GM12878 (cell line): ENCODE results near the gene MFGE8. TPM values are rescaled to one million over a fixed set of nuclear protein-coding genes. Genes with fewer than 3 reads are reported as not detected.

ENCODE experiments used
- NFYB ChIP-seq: IDR thresholded peaks from 2 replicates; pipeline ENCODE4 v1.6.1; 2011; ENCODE audit warnings: low read depth, mild to moderate bottlenecking, low read length, improper control_type of control experiment, moderate library complexity; ENCODE audit not compliant: insufficient read depth
- SMAD1 ChIP-seq: fragments of 450-650 bp; IDR thresholded peaks from 2 replicates; pipeline ENCODE4 v1.6.1; 2018; ENCODE audit warnings: mild to moderate bottlenecking, low read depth; ENCODE audit not compliant: partially characterized antibody
- polyA plus RNA-seq, 11 experiments: library from polyadenylated mRNA; depleted of rRNA in 4 of 11; unstranded in 6 of 11; stranded (reverse) in 5 of 11; fragments of >200 nt; fragmentation: Nextera tagmentation in 4 of 11; fragmentation: Illumina TruSeq in 1 of 11; extraction: Ambion mirVana in 4 of 11; extraction: Trizol in 1 of 11; gene quantifications; 1 replicate in 1 of 11; 2 replicates in 10 of 11; pipeline versions ENCODE4 v1.2.1 to v1.2.3, GENCODE V29; 2011 to 2016; ENCODE audit warnings: inconsistent platforms in 2 of 11, missing spikeins in 2 of 11, low read depth in 1 of 11
- total RNA-seq, 4 experiments: library from RNA; depleted of rRNA in 3 of 4; stranded (reverse); fragments of >200 nt in 3 of 4; fragmentation: Illumina TruSeq in 1 of 4; extraction: Trizol in 1 of 4; gene quantifications; 2 replicates each; pipeline versions ENCODE4 v1.2.1 to v1.2.3, GENCODE V29; 2013 to 2021
- TF ChIP-seq, protein P1 (sequence below): fragments of 450-650 bp; IDR thresholded peaks from 2 replicates; pipeline ENCODE4 v1.6.1; 2016; ENCODE audit warnings: mild to moderate bottlenecking
- TF ChIP-seq, protein P2 (sequence below): IDR thresholded peaks from 2 replicates; pipeline ENCODE4 v1.6.1; 2012; ENCODE audit warnings: improper control_type of control experiment, low read depth, low read length; ENCODE audit not compliant: insufficient replicate concordance
- TF ChIP-seq, protein P3 (sequence below): fragments of 150-350 bp; IDR thresholded peaks from 2 replicates; pipeline ENCODE4 v1.6.1; 2014; ENCODE audit warnings: mild to moderate bottlenecking, low read depth, low read length

MFGE8 gene
- total and polyA plus RNA-seq, 10 of the 15 experiments (the other 5 are each of a cell fraction or from before 2014, with no cell fraction given), result 0.81 to 5.9 (median 1.0) TPM; not detected in 2

DNA sequence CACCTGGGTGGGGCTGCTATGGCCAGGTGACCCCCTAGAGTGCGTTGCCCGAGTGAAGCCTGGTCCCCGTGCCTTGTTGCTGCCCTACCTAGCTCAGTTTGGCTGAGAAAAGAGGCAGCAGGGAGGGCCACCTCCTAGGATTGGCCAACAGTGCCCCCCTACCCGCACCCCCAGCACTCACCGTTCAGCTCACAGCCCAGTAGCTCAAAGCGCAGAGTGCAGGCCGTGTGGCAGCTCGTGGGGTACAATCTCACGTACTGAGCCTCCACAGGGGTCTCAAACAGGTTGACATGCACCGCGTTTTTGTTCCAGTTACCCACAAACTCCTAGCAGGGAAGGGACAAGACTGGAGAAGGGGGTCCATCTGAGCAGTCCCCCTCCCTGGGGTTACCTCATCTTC, 7.6 kb downstream of the MFGE8 start (continued):
- TF ChIP-seq, protein P1, sequence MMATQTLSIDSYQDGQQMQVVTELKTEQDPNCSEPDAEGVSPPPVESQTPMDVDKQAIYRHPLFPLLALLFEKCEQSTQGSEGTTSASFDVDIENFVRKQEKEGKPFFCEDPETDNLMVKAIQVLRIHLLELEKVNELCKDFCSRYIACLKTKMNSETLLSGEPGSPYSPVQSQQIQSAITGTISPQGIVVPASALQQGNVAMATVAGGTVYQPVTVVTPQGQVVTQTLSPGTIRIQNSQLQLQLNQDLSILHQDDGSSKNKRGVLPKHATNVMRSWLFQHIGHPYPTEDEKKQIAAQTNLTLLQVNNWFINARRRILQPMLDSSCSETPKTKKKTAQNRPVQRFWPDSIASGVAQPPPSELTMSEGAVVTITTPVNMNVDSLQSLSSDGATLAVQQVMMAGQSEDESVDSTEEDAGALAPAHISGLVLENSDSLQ, result no peak
- TF ChIP-seq, protein P2, sequence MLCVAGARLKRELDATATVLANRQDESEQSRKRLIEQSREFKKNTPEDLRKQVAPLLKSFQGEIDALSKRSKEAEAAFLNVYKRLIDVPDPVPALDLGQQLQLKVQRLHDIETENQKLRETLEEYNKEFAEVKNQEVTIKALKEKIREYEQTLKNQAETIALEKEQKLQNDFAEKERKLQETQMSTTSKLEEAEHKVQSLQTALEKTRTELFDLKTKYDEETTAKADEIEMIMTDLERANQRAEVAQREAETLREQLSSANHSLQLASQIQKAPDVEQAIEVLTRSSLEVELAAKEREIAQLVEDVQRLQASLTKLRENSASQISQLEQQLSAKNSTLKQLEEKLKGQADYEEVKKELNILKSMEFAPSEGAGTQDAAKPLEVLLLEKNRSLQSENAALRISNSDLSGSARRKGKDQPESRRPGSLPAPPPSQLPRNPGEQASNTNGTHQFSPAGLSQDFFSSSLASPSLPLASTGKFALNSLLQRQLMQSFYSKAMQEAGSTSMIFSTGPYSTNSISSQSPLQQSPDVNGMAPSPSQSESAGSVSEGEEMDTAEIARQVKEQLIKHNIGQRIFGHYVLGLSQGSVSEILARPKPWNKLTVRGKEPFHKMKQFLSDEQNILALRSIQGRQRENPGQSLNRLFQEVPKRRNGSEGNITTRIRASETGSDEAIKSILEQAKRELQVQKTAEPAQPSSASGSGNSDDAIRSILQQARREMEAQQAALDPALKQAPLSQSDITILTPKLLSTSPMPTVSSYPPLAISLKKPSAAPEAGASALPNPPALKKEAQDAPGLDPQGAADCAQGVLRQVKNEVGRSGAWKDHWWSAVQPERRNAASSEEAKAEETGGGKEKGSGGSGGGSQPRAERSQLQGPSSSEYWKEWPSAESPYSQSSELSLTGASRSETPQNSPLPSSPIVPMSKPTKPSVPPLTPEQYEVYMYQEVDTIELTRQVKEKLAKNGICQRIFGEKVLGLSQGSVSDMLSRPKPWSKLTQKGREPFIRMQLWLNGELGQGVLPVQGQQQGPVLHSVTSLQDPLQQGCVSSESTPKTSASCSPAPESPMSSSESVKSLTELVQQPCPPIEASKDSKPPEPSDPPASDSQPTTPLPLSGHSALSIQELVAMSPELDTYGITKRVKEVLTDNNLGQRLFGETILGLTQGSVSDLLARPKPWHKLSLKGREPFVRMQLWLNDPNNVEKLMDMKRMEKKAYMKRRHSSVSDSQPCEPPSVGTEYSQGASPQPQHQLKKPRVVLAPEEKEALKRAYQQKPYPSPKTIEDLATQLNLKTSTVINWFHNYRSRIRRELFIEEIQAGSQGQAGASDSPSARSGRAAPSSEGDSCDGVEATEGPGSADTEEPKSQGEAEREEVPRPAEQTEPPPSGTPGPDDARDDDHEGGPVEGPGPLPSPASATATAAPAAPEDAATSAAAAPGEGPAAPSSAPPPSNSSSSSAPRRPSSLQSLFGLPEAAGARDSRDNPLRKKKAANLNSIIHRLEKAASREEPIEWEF, result no peak
- TF ChIP-seq, protein P3, sequence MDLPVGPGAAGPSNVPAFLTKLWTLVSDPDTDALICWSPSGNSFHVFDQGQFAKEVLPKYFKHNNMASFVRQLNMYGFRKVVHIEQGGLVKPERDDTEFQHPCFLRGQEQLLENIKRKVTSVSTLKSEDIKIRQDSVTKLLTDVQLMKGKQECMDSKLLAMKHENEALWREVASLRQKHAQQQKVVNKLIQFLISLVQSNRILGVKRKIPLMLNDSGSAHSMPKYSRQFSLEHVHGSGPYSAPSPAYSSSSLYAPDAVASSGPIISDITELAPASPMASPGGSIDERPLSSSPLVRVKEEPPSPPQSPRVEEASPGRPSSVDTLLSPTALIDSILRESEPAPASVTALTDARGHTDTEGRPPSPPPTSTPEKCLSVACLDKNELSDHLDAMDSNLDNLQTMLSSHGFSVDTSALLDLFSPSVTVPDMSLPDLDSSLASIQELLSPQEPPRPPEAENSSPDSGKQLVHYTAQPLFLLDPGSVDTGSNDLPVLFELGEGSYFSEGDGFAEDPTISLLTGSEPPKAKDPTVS, result no peak
- no peak for TF ChIP-seq NFYB
- TF ChIP-seq SMAD1, result no peak
